ENCODE data around the gene IQCM. TPM values are rescaled to one million over a fixed set of nuclear protein-coding genes. Genes with fewer than 3 reads are reported as not detected.

IQCM gene
- total RNA-seq, 2 experiments from 2014 or later, result not detected

DNA sequence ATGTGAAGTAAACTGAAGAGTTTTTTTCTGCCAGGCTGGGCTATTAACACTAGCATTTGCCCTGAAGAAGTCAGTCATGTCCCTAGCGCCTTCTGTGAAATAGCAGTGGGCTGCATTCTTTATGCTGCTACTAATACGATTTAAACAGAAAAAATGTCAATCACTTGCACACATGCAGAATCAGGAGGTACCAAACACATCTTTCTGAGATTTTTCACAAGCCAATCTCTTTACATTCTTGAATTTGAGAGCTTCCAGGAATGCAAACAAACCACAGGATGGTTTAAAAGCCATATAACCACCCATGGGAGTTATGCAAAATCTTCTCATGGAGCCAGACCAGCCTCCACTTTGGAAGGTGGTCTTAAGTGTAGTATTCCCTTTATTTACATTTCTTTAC, 220.1 kb downstream of the IQCM start:
- no TSS peak for BruUV-seq (replicated peaks)
- H3K4me3 ChIP-seq (ENCODE audit: low read depth, low read length, poor library complexity, severe bottlenecking), result no peak overlapping the region
- H3K9me3 ChIP-seq (ENCODE audit: low read length), result no peaks in the 10 kb centered on the region
- no peak overlapping the region for H3K4me2 ChIP-seq (ENCODE audit: low read length)
- no peaks in the 10 kb centered on the region for H3K36me3 ChIP-seq (ENCODE audit: insufficient read depth, low read length)
- no peaks in the 10 kb centered on the region for H4K20me1 ChIP-seq (ENCODE audit: insufficient read depth, low read length)
- ChIA-PET POLR2A (no interaction called here), CTCF (ENCODE audit: unreplicated experiment) (no interaction called here)
- no peaks in the 10 kb centered on the region for H3K79me2 ChIP-seq (ENCODE audit: insufficient read depth, low read depth, low read length)
- no peak overlapping the region for H3K27ac ChIP-seq (ENCODE audit: low read depth, low read length, poor library complexity, severe bottlenecking)
- intact Hi-C loops (cut with micrococcal nuclease; ENCODE audit: unreplicated experiment), result no loop called here
- no peak overlapping the region for H2AFZ ChIP-seq (ENCODE audit: low read length)
- DNase-seq (ENCODE audit: low spot score), result no peak
- TF ChIP-seq, protein P1, sequence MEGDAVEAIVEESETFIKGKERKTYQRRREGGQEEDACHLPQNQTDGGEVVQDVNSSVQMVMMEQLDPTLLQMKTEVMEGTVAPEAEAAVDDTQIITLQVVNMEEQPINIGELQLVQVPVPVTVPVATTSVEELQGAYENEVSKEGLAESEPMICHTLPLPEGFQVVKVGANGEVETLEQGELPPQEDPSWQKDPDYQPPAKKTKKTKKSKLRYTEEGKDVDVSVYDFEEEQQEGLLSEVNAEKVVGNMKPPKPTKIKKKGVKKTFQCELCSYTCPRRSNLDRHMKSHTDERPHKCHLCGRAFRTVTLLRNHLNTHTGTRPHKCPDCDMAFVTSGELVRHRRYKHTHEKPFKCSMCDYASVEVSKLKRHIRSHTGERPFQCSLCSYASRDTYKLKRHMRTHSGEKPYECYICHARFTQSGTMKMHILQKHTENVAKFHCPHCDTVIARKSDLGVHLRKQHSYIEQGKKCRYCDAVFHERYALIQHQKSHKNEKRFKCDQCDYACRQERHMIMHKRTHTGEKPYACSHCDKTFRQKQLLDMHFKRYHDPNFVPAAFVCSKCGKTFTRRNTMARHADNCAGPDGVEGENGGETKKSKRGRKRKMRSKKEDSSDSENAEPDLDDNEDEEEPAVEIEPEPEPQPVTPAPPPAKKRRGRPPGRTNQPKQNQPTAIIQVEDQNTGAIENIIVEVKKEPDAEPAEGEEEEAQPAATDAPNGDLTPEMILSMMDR (conservative IDR thresholded peaks at IDR 0.05; ENCODE audit: low read length), result no peak
- no peak for TF ChIP-seq EZH2phosphoT487 (IDR thresholded peaks at IDR 0.05; ENCODE audit: borderline replicate concordance, low read depth, low read length)
- H3K9me2 ChIP-seq (ENCODE audit: insufficient read depth, low read length), result no peaks in the 10 kb centered on the region
- H3K4me1 ChIP-seq (ENCODE audit: insufficient read depth, low read length, poor library complexity, severe bottlenecking), result no peaks in the 10 kb centered on the region

DNA sequence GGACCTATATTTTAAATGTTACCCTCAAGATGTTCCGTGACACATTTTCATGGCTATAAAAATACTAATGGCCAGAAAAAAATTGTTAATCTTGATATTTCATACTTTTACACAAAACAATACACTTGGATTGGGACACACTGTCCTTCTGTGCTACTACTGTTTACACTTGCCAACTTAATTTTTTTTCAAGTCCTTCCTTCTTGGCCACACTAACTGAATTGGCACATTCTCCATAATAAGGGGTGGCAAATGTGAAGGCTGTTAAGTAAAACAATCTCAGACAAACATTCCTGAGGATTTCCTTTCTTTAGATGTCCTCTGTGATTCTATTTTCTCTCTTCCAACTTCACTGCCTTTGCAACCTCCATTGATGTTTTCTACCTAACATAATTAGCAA, 225.8 kb downstream of the IQCM start:
- Histone ChIP-seq H2AFZ (ENCODE audit: low read length) (no peak overlapping the region), H3K4me2 (ENCODE audit: low read length) (no peak overlapping the region), H3K9me2 (ENCODE audit: insufficient read depth, low read length) (no peaks in the 10 kb centered on the region), H3K27ac (ENCODE audit: low read depth, low read length, poor library complexity, severe bottlenecking) (no peak overlapping the region), H3K4me3 (ENCODE audit: low read depth, low read length, poor library complexity, severe bottlenecking) (no peak overlapping the region), H4K20me1 (ENCODE audit: insufficient read depth, low read length) (no peaks in the 10 kb centered on the region), H3K4me1 (ENCODE audit: insufficient read depth, low read length, poor library complexity, severe bottlenecking) (no peaks in the 10 kb centered on the region), H3K9me3 (ENCODE audit: low read length) (no peaks in the 10 kb centered on the region), H3K36me3 (ENCODE audit: insufficient read depth, low read length) (no peaks in the 10 kb centered on the region), H3K79me2 (ENCODE audit: insufficient read depth, low read depth, low read length) (no peaks in the 10 kb centered on the region)
- no TSS peak for BruUV-seq (replicated peaks)
- intact Hi-C loops (cut with micrococcal nuclease; ENCODE audit: unreplicated experiment), result no loop called here
- POLR2A ChIA-PET, result no interaction called here
- CTCF ChIA-PET (ENCODE audit: unreplicated experiment), result no interaction called here
- DNase-seq (ENCODE audit: low spot score), result no peak
- TF ChIP-seq, protein P1 (conservative IDR thresholded peaks at IDR 0.05; ENCODE audit: low read length), result no peak
- TF ChIP-seq EZH2phosphoT487 (IDR thresholded peaks at IDR 0.05; ENCODE audit: borderline replicate concordance, low read depth, low read length), result no peak

DNA sequence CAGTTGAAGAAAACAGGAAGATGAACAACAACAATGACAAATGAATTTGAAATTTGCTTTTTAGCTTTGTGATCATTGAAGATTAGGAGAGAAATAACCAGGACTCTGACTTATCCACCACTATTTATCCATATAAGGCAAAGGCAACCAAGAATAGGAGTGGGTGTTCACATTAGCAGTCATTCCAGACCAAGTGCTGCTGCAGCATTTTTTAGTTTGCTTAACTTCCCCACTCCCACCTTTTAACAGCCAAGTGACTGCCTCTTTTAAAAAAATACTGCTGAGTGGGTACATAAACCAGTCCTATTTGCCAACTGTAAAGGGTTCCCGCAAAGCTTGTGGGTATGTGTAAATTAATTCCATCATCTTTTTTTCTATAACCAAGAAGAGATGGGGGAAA, 230.9 kb downstream of the IQCM start:
- no TSS peak for BruUV-seq (replicated peaks)
- CTCF ChIA-PET (ENCODE audit: unreplicated experiment), result no interaction called here

More for the DNA sequence above, 230.9 kb downstream of the IQCM start:
- Histone ChIP-seq H3K4me1 (ENCODE audit: insufficient read depth, low read length, poor library complexity, severe bottlenecking) (no peaks in the 10 kb centered on the region), H3K4me3 (ENCODE audit: low read depth, low read length, poor library complexity, severe bottlenecking) (no peak overlapping the region), H3K9me3 (ENCODE audit: low read length) (no peaks in the 10 kb centered on the region), H3K36me3 (ENCODE audit: insufficient read depth, low read length) (no peaks in the 10 kb centered on the region), H3K4me2 (ENCODE audit: low read length) (no peak overlapping the region), H3K27ac (ENCODE audit: low read depth, low read length, poor library complexity, severe bottlenecking) (no peak overlapping the region), H4K20me1 (ENCODE audit: insufficient read depth, low read length) (no peaks in the 10 kb centered on the region), H3K79me2 (ENCODE audit: insufficient read depth, low read depth, low read length) (no peaks in the 10 kb centered on the region), H2AFZ (ENCODE audit: low read length) (no peak overlapping the region), H3K9me2 (ENCODE audit: insufficient read depth, low read length) (no peaks in the 10 kb centered on the region)
- no peak for DNase-seq (ENCODE audit: low spot score)
- TF ChIP-seq, protein P1 (conservative IDR thresholded peaks at IDR 0.05; ENCODE audit: low read length), result no peak
- TF ChIP-seq EZH2phosphoT487 (IDR thresholded peaks at IDR 0.05; ENCODE audit: borderline replicate concordance, low read depth, low read length), result no peak
- intact Hi-C loops (cut with micrococcal nuclease; ENCODE audit: unreplicated experiment), result no loop called here
- POLR2A ChIA-PET, result no interaction called here
